Heart left ventricle (tissue), 13 donors: Measurements from ENCODE around the gene NFASC.

Experiments
- CTCF ChIP-seq, 12 donors: fragments of 200-600 bp; sonication (generic) in 4 of 12; IDR thresholded peaks; one replicate each; pipeline versions ENCODE4 v1.5.0 to v1.8.0; 2018 to 2022; ENCODE audit warnings: antibody characterized with exemption in 12 of 12, mild to moderate bottlenecking in 5 of 12
- POLR2A ChIP-seq, 2 donors: fragments of 450-650 bp; IDR thresholded peaks; one replicate each; pipeline ENCODE4 v1.6.1; 2017; ENCODE audit warnings: antibody characterized with exemption in 2 of 2, mild to moderate bottlenecking in 2 of 2, moderate library complexity in 2 of 2
- donor health status: ischemic (EF 13 %, LVEDD 7.1; RV severe dilation, severe dysfunction).
- donor health status: DM: no; HTN: yes; CAD: no.
- donor health status: DM: no; HTN: no; CAD: no.
- donor health status: ischemic (EF 25% LVEDD 6.9; RV normal size, moderate dysfunction).
- donor health status: ischemic (EF 25% LVEDD 5.7; RV mildly dilated, moderate dysfunction).
- donor health status: ischemic (EF 35%, LVEDD 5.7; RV mildly dilated, moderate dysfunction).
- donor health status: nonischemic (EF 11% LVEDD 7.7; RV severe dilation, severe dysfunction).
- donor health status: DM: yes; HTN: yes; CAD: no.
- donor health status: PGD.
- donor health status: ischemic (EF 29% LVEDD 5.4; RV normal size, mild dysfunction).
- donor health status: nonischemic (EF 23%, LVEDD 6.1; RV moderate dilation, normal function).

DNA sequence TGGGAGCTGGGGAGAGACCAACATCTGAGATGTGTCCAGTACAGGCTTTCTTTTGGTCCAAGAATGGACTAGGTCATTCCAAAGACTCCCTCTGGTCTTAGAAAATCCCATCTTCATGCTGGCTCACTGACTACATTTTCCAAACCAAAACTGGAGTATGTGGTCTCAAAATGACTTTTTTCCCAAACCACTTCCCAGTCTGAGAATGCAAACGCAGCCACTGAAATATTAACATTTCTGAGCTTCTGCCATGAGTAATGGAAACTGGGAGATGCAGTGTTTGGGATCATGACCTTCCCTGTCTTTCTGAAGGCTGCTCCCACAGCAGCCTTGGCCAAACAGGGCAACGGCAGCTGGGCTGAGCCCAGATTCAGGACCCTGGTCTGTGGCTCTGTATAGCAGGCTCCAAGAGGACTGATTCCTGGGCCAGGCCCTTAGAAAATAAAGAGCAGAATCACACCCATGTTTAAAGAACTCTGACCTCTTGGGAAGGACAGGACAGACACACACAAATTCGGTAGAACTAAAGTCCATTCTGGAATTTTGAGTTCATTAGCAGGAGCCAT is 110.3 kb downstream of the NFASC start:
- TF ChIP-seq POLR2A (IDR thresholded peaks at IDR 0.05) (no peak), CTCF (IDR thresholded peaks at IDR 0.05) (no peak)
